GM18870 (cell line): ENCODE data around the gene LIG3.
A peak's percentile ranks its signal among the peaks of the same experiment; 100 is the strongest.
"Not testable (repeated sequence)": the region's sequence is repeated elsewhere in the genome, so short reads cannot be mapped to it uniquely, and the experiment has no call there.

Source experiments
- ATAC-seq: cut with Tn5 transposase; IDR thresholded peaks from one replicate; pipeline ENCODE4 v1.9.1; 2021; ENCODE audit warnings: moderate library complexity; ENCODE audit not compliant: unreplicated experiment

Gene LIG3

GRCh38 chr17:34980353-34980680 is at the start of gene LIG3:
LIG3 (plus strand) TSS chr17:34980512; CDS start chr17:34983006, 2,494 bp downstream.
- ATAC-seq: peak; percentile 63

DNA sequence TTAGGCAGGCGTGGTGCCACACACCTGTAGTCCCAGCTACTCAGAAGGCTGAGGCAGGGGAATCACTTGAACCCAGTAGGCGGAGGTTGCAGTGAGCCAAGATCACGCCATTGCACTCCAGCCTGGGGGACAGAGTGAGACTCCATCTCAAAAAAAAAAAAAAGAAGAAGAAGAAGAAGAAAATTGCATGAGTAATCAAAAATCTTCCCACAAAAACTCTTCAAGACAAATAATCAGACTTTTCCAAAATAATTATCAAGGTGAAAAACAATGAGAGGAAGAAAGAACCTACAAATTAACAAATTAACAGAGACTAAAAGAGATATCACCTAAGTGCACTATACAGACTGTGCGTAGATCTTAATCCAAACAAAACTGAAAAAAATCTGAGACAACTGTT is 29.5 kb upstream of the LIG3 start:
- not testable (repeated sequence) for ATAC-seq

DNA sequence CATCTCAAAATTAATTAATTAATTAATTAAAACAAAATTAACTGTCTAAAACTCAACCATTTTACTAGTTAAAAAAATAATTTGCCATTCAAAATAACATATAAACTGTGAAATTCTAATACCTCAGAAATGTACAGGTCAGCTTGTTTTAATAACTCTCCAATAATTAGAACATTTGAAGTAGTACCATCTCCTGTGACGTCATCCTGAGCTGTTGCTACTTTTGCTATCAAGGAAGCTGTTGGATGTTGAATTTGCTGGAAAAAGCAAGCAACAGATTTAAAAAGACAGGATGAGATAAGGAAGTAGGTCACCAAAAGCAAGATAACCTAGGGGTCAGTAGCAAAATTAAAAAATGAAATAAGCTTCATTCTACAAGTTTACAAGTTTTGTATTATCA is 21.9 kb upstream of the LIG3 start:
- ATAC-seq: no peak

GRCh38 chr17:34961093-34961911 is 19.0 kb upstream of the LIG3 start, which contains the start of the genes CCT6B and ZNF830:
CCT6B (minus strand) TSS chr17:34961460; CDS start chr17:34961393, 67 bp downstream.
ZNF830 (plus strand) TSS chr17:34961540; CDS start chr17:34961567, 27 bp downstream.
- ATAC-seq: peak; percentile 86

DNA sequence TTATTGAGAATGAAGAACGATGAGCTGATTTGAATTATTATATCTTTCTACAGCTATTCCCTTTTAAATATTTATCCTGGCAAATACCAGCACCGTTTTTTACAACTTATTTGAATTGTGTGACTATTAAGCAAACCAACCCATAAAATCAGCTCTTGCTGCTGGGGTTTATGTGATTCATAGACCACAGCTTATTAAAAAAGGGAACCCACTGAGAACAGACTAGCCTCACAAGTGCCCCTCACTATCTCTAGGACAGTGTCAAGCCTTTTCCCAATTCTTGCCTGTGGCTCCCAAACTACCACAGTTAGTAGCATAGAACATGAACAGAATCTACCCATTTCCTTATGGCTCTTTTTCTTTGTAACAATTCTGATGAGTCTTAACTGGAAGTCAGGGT is 6.1 kb upstream of the LIG3 start:
- no peak for ATAC-seq

GRCh38 chr17:34974794-34975785 is 5.2 kb upstream of the LIG3 start:
- no peak for ATAC-seq

GRCh38 chr17:34979153-34979552 is 1.2 kb upstream of the LIG3 start:
- no peak for ATAC-seq

GRCh38 chr17:34979650-34980352 is 511 bp upstream of the LIG3 start:
- ATAC-seq: no peak

GRCh38 chr17:34980681-34981537 is 597 bp downstream of the LIG3 start:
- peak; percentile 52 for ATAC-seq

- no peak for ATAC-seq
Measured at GRCh38 chr17:34981538-34982241, 1.4 kb downstream of the LIG3 start.

- ATAC-seq: no peak
Measured at GRCh38 chr17:34987232-34987631, 6.9 kb downstream of the LIG3 start.

DNA sequence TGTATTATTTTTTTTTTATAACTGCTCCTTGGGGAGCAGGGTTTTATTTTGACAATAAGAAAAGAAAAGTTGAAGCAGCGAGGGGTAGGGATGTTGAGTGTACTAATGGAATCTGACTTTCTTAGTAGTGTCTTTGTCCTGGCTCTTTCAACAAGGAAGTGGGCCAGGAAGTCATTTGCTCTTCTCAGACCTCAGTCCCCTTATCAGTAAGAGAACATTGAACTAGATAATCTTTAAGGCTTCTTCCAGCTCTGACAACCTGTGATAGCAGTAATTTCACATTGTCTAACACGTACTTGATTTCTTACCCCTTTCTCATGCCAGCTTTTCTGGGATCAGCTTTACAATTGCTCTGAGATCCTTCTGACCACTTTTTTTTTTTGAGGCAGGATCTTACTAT is 8.3 kb downstream of the LIG3 start:
- ATAC-seq: no peak

DNA sequence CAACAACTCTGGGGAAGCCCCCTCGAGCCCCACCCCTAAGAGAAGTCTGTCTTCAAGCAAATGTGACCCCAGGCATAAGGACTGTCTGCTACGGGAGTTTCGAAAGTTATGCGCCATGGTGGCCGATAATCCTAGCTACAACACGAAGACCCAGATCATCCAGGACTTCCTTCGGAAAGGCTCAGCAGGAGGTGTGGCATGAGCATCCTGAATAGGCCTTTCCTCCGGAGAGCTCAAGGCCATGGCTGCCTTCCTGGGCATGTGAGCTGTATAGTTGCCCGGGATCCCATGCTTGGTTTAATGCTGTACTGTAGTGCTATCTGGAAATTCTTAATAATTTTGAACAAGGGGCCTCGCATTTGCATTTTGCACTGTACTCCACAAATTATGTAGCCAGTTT is 9.2 kb downstream of the LIG3 start:
- ATAC-seq: no peak

GRCh38 chr17:34990921-34991365 is 10.6 kb downstream of the LIG3 start:
- no peak for ATAC-seq

DNA sequence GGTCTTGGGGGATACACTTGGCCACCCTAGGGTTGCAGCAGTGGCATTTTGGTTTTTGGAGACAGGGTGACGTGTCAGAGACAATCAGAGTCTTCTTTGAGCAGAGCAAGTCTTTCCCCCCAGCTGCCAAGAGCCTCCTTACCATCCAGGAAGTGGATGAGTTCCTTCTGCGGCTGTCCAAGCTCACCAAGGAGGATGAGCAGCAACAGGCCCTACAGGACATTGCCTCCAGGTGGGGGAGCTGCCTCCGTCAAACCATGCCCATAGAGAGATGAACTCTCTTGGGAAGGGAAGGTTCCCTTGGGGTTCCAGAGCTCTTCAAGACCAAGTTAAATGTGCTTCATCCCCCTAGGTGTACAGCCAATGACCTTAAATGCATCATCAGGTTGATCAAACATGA is 11.3 kb downstream of the LIG3 start:
- ATAC-seq: no peak

GRCh38 chr17:34993031-34993430 is 12.7 kb downstream of the LIG3 start:
- no peak for ATAC-seq

DNA sequence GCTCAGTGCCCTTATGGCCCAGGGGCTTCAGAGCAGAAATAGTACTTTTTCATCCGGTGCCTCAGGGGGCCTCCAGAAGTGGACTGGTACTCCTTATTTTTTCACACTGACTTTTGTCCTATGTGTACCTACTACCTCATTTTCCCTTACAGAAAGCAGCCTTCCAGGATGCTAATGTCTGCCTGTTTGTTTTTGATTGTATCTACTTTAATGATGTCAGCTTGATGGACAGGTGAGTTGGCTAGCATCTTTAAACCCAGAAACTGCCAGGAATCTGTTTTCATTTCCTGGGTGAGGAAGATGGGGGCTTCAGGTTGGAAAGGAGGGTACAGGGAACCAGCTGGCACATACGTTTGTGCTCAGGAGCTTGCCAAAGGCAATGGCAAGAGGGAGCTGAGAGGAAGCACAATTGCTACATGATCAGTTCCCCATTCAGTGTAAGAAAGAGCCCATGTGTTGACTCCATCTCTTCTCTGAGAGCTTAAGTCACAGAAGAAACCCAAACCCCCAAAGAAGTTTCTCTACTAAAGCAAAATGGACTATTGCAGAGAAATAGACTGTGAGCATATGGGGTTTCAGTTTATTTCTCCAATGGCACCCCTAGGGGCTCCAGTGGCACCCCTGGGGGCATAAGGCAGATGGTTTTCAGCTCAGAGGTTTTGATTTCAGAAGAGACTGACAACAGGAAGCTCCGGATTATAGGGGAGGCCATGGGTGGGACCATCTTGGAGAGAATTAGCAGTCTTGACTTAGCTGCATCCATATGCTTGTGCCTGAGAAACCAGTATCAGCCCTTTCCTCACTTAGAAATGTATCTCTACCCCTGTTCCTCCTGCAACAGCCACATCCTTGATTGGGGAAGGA is 16.3 kb downstream of the LIG3 start:
- no peak for ATAC-seq

- ATAC-seq: no peak
Measured at GRCh38 chr17:34997355-34997862, 17.1 kb downstream of the LIG3 start.
